Measurements from ENCODE around the gene TBCC.

TBCC gene

DNA sequence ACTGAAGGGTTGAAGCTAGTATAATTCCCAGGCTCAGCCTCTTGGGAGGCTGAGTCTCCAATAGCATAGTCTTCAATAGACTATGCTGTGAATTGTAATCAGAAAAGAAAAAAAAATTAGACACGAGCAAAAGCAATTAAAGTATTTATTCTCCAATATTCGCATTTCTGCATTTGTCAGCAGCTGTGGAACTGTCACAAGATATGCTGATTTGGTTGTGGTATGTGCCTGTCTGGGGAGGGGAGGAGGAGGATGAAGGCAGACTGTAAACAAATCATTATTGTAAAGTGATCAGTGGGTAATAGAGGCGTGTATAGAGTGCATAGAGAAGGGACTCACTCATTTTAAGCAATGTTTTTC lies 25.8 kb upstream of the TBCC start:
- ATAC-seq (no peak), DNase-seq (no peak)

DNA sequence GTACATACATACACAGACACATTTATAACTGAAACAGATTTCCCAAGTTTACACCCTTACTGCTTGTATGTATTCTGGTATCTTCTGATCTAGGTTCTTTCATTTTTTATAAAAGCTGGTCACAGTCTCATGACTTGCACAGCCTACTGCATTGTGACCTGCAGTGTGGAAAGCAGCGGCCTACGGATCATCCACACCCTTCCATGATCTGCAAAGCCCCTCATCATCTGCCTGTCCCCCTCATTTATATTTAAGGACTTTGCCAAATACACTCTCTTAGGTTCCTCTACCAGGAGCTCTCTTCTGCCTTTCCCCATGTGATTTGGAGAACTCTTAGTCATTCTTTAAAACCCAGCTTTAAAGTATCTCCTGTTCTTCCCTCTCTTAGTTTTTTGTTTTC lies 23.9 kb upstream of the TBCC start:
- DNase-seq: no peak
- ATAC-seq: no peak

DNA sequence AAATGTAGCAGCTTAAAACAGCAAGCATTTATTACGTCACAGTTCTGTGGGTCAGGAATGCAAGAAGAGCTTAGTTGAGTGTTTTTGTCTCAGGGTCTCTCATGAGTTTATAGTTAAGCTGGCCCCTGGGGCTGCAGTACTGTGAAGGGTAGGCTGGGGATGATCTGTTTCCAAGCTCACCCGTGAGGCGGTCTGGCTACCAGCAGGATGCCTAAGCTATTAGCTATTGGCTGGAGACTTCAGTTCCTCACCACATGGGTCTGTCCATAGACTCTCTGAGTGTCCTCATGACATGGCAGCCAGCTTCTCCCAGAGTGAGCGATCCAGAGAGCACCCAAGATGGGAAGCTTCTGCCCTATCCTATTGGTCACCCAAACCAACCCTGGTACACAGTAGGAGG lies 23.1 kb upstream of the TBCC start:
- DNase-seq (no peak), ATAC-seq (no peak)

DNA sequence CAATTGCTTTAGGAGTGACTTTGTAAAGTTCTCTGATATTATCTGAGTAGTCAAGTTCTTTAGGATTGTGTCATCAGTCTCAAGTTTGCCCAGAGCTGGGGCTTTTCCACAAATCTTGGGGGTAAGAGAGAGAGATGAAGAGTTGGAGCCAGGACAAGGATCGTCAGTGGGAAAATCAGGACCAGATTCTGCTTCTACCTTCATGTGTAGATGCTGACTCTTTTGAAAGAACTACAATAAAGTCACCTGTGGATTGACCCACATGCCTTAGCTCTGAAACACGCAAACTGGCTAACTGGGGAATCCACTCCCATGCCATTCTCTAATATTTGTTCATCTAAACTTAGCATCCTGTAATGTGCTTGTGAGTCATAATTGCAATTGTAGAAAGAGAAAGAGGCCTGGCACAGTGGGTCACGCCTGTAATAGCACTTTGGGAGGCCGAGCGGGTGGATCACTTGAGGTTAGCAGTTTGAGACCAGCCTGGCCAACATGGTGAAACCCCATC lies 20.3 kb upstream of the TBCC start:
- DNase-seq (no peak), ATAC-seq (no peak)

DNA sequence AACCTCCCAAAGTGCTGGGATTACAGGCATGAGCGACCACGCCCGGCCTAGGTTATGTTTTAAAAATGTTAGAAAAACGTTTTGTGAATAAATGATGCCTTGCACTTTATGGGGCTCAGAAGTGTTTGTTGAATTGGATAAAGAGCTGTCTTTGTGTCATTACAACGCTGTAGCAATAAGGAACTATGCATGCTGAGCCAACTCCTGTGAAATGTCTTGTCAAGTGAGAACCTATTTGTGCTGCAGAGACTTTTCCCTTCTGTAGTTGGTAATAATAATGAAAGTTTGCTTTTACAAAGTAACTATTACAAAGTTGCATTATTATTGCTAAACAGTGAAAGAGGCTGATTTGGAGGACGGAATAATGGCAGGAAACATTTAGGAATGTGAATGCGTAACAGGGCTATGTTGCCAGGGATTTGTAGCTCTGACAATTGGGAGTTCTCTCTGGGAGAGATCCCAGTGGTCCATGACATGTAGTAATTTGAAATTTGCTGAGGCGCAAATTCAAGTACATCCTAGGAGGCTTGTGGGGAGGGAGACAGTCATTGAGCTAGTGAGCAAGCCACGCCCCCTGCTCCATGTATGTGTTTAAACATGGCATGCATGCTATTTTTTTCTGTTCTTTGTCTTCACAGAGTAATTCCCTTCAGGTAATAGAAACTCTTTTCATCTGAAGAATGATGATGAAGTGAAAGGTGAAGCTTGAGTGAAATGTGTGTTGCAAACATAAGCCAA lies 19.2 kb upstream of the TBCC start:
- ATAC-seq: no peak
- DNase-seq: no peak

DNA sequence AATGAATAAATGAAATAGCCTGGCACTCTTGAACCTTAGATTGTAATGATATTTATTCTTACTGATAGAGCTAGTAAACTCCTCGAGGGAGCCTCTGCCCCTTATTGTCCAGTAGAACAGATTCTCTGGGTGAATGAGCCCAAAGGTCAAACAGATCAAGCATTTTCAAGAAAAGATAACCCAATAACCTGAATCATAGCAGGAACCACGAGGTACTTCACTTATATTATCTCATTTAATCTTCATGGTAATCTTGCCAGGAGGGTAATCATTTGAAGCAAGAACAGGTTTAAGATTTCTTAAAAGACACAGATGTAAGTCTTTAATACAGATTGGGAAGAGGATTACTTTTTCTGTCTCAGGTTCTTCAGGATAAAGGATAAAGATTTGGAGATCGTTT lies 17.0 kb upstream of the TBCC start:
- no peak for DNase-seq
- ATAC-seq: no peak

DNA sequence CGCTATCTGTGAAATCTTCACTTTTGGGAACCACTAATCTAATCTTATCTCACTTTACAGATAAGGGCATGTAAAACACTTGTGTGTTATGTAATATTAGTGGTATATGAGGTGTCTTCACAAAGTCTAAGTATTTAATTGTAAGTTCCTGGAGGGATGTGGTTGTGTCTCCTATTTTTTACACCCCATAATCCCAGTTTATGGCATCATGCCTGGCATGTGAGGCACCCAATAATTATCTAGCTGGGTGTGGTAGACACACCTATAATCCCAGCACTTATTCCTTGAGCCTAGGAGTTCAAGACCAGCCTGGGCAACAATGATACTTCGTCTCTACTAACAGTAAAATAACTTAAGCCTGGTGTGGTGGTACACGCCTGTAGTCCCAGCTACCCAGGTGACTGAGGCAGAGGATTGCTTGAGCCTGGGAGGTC lies 16.5 kb upstream of the TBCC start:
- DNase-seq (no peak), ATAC-seq (no peak)

DNA sequence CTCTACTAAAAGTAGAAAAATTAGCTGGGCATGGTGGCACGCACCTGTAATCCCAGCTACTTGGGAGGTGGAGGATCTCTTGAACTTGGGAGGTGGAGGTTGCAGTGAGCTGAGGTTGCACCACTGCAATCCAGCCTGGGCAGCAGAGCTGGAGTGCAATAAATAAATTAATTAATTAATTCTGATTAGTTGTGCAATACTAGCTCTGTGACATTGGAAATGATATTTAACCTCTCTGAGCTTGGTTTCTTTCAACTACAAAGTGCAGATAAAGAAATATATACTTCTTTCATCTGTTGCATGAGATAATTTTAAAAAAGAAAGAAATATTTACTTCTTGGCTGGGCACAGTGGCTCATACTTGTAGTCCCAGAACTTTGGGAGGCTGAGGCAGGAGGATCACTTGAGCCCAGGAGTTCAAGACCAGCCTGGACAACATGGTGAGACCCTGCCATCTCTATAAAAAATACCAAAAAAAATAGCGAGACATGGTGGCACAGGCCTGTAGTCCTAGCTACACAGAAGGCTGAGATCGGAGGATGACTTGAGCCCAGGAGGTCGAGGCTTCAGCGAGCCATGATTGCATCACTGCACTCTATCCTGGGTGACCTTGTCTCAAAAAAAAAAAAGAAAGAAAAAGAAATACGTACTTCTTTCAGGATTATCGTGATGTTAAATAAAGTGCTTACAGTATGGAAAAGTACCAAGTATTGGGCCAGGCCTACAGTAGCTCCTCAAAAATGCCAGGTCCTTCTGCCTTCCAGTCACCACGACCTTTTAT lies 15.6 kb upstream of the TBCC start:
- ATAC-seq: no peak
- DNase-seq: no peak

DNA sequence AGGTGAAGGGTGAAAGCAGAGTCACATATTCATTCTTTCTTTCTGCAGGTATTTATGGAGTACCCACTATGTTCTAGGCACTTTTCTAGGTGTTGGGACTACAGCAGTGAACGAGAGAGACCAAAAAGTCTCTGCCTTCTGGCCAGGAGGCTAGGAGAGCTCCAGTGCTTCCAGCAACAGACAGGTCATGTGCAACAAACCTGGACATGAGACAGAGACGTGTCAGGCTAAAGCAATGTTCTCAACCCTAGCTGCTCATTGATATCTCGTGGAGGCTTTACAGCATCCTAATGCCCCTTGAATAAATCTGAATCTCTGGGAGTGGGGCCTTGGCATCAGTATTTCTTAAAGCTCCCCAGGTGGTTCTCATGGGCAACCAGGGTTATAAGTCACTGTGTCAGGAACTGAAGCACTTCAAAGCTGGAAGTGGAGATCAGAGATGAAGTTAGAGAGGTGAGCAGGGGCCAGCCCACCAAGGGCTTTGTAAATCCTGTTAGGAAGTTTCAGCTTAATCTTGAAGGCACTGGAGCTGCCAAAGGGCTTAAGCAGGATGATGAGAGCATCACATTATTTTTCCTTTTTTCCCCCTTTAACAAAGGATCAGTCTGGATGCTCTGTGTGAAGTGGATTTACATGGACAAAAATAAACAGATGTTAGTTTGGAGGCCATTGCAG lies 13.0 kb upstream of the TBCC start:
- no peak for DNase-seq
- no peak for ATAC-seq

DNA sequence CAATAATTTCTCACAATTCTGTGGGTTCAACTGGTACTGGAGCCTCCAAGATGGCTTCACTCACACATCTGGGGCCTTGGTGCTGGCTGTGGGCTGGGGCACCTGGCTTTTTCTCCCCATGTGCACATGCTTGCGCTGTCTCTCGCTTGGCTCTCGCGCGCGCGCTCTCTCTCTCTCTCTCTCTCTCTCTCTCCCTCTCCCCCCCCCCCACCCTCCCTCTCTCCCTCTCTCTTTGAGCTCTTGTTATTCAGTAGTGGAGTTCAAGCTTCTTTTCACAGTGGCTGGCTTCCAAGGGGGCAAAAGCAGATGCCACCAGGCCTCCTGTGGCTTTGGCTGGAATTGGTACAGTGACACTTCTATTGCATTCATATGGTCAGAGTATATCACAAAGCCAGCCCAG lies 10.8 kb upstream of the TBCC start:
- no peak for DNase-seq
- ATAC-seq: no peak

DNA sequence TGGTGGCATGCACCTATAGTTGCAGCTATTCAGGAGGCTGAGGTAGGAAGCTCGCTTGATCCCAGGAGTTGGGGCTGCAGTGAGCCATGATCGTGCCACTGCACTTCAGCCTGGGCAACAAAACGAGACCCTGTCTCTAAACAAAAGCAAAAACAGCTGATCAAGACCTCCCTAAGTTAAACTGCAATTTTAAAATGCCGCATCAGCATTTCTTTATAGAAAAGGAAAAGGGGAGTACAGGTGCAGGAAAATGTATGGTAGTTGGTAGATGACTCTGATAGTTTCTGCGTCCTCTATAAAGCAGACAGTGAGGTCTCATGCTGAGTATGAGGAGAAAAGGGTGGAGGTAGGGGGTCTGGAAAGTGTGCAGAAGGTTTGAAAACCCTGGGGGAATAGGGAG lies 8.9 kb upstream of the TBCC start:
- ATAC-seq: no peak

DNA sequence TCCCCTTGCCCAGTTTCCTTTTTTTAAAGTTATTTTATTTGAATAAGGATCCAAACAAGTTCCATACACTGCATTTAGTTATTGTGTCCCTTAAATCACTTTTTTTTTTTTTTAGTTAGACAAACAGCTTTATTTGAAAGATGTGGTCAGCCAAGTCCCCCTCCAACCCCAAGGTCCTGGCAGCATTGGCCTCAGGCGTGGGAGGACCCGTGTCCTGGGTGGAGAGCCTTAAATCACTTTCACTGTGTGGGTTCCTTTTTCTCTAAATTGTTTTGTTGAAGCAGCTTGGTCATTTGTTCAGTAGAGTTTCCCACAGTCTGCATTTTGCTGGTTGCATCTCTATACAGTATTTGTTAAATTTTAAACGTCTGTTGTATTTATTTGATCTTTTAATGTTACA lies 5.2 kb upstream of the TBCC start:
- ATAC-seq (no peak), DNase-seq (no peak)

More for the DNA sequence above, 8.9 kb upstream of the TBCC start:
- DNase-seq: no peak

DNA sequence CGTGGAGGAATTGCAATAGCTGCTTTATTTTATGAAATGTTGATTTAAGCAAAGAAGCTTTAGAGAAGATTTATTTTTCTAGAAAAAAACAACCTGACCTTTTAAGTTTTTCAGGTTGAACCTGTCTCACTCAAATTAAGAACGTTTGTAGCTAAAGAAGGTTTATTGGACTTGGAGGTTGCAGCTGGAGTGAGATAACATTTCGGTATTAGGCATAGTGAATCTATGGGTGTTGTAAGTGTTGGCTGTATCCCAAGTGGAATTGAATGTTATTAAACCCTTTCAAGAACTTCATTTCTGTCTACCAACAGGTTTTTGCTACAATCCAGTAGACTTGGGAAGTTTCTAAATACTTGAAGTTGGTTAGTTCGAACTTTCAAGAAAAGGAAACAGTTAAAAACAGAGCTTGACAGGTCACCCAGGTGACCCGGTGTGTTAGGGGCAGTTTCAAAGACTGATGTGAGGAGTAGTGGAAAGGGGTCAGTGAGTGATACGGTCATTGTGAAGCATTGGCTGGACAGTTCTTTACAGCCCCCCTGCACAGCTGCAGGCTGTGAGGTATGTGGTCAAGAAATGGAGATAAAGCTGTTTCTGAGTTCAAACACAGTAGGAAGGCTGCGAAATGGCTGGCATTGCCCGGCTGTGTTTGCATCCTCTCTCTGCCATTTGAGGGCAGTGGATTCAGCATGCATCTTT lies 2.4 kb upstream of the TBCC start:
- ATAC-seq (no peak), DNase-seq (no peak)

DNA sequence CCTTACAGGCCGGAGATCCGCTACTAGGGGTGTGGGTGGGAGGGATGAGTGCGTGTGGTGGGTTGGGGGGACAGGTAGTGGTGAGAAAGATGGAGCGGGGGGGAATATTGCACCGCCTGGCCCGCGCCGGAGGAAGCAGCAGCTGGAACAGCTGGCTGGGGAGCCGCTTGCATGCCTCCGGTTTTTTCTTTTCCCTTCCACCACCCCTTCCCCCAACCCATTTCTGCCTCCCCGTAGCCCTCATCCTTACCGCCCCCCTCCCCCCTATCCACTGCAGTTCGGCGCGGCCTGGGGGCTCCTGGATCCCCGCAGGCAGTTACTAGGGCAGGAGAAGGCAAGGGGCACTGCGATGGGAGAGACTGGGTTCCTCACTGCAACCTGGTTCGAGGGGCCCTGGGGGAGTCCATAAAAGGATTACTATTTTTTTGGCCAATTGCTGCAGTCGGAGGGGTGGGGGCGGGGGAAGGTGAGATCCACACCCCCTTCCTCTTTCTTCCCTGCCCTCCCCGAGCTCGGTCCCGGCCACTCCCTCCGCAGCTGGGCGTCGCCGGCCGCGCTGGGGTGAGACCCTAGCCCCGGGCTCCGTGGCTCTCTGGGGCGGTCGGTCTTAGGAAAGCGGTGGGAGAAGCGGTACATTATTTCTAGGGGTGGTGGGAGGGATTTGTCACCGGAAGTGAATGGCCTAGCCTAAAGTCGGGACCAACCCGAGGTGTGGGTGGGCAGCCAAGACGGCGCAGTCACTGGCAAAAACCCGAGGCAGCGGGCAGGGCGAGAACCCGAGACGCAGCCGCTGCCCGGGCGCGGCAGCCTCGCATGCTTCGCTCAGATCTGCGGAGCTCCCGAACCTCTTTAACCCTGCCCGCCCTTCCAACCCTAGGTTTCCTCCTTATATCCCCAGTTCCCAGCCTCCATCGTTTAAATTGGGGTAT lies 824 bp upstream of the TBCC start:
- DNase-seq (peak; percentile 89), ATAC-seq (peak; percentile 79)

DNA sequence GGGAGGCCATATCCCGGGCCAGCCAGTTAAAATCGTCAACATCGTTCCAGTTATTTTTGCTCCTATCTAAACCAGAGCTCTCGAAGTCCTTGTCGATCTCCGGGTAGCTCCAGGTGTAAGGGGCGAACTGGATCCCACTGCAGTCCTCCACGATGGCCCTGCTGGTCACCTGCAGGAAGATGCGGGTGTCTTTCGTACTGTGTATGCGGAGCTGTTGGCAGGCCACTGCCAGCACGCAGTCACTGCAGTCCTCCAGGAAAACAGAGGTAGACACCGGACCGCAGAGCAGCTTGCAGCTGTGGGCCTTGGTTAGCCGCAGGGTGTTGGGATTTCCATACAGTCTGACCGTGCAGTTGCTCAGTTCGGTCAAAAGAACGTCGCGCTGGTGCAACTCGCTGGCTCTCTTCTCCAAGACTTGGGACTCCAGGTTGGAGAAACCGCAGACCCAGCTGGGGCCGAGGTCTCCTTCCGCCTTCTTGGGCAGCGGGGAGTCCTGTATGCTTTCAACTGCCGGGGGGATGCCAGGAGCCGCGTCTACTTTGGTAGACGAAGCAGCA lies 742 bp downstream of the TBCC start:
- ATAC-seq (no peak), DNase-seq (peak; percentile 48)

DNA sequence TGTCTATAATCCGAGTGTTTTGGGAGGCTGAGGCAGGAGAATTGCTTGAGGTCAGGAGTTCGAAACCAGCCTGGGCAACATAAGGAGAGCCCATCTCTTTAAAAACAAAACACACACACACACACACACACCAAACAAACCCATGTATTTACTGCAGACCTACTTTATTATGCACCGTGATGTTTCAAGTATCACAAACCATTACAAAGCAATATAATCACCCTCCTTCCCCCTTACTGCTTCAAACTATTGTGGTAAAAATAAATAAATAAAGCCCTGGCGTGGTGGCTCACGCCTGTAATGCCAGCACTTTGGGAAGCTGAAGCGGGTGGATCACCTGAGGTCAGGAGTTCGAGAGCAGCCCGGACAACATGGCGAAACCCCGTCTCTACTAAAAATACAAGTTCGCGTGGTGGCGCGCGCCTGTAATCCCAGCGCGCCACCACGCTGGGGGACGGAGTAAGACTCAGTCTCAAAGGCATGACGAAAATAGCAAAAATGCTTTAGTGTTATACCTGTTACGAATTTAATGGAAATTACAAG lies 1.5 kb downstream of the TBCC start:
- ATAC-seq (no peak), DNase-seq (no peak)

DNA sequence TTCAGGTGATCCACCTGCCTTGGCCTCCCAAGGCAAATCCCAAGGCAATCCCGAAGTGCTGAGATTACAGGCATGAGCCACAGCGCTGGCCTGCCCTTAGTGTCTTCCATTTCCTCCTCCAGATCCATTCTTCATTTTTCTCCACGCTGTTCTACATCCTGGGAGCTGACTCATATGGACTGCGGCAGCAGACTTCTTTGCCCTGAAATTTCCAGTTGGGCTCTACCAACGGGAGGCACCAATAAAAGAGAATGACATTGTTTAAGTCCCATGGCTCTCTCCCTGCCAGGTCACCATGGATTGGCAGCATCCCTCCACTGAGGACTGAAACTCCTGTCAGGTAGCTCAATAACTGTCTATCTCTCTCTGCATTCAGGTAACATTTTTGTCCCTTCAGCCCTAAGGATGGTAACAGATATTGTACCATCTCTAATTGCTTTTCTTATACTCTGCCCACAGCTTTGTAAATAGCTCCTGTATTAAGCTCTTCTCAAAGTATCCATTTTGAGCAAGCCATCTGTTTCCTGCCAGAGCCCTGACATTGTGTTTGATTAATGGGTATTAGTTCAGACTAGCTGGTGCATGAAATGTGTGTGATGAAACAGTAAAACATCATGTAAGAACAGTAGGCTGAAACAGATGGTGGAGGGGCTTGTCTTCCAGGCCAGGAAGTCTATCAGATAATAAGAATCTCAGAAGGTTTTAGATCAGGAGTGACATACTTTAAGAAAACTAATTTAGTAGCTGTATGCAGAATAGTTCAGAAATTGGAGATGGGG lies 3.6 kb downstream of the TBCC start:
- no peak for DNase-seq
- ATAC-seq: no peak

DNA sequence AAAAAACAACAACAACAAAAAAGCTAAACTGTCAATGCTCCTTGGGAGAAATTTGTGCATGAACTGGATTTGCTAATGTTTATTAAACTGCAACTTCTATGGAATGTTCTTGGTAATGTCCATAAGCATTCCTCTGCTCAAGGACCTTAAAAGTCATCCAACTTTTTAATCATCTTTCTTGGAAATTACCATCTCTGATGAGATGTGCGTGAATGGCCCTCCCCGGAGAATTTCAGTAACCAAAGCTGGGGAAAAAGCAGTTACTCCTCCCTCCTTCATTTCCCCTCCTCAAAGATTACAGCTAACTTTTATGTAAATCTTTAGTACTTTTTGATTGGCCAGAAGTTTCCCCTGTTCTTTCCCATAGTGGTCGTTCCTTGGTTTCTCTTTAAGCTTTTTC lies 5.2 kb downstream of the TBCC start:
- ATAC-seq: no peak
- DNase-seq: no peak

DNA sequence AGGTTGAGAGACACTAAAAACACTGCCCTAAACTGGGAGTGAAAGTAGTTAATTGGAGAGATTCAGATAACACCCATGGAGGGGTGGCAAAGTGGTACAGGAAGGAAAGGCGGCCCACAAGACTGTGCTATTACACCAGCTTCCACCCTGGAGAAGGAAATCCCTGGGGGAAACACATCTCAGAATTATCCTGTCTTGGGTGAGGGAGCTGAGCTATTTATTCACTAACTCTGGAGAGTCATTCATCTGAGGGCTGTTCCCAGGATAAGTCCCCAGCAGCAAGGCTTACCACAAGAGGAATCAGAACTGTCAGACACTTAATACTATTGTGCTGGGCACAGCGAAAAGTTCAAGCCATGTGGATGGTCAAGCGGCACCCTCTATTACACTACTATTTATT lies 9.9 kb downstream of the TBCC start:
- DNase-seq (no peak), ATAC-seq (no peak)

Measured in stimulated activated naive CD8-positive, alpha-beta T cell treated with anti-CD3 and anti-CD28 coated beads, Interleukin-15, Interleukin-2, amounts not matched to agents 100 U/mL and 50 U/mL, for 24 hours (primary cell).